PFSK-1 (cell line): ENCODE results near the gene HOXC10.

Experiments
- FOXP2 ChIP-seq: optimal IDR thresholded peaks from 2 replicates; pipeline ENCODE3; 2011; ENCODE audit warnings: borderline replicate concordance, control low read depth, inconsistent platforms; ENCODE audit not compliant: insufficient read depth; ENCODE audit errors: extremely low read length, extremely low read depth
- POLR2AphosphoS5 ChIP-seq: IDR thresholded peaks from 2 replicates; pipeline ENCODE4 v1.6.1; 2012; ENCODE audit warnings: low read depth, mild to moderate bottlenecking, control low read depth, low read length, moderate library complexity
- SIN3A ChIP-seq: IDR thresholded peaks from 2 replicates; pipeline ENCODE4 v1.6.1; 2012; ENCODE audit warnings: mild to moderate bottlenecking, low read length, moderate library complexity, borderline replicate concordance; ENCODE audit not compliant: insufficient read depth
- TAF1 ChIP-seq: IDR thresholded peaks from 2 replicates; pipeline ENCODE4 v1.6.1; 2012; ENCODE audit warnings: low read length, control low read depth, borderline replicate concordance; ENCODE audit not compliant: insufficient read depth
- TF ChIP-seq, protein P1 (sequence below), 2 experiments: IDR thresholded peaks; 2 replicates each; pipeline versions ENCODE4 v1.6.1 to v1.8.0; 2011 to 2012; ENCODE audit warnings: low read depth in 2 of 2, low read length in 2 of 2, control low read depth in 1 of 2, inconsistent platforms in 1 of 2, mild to moderate bottlenecking in 1 of 2, moderate library complexity in 1 of 2; ENCODE audit not compliant: insufficient read depth in 1 of 2

Gene HOXC10

DNA sequence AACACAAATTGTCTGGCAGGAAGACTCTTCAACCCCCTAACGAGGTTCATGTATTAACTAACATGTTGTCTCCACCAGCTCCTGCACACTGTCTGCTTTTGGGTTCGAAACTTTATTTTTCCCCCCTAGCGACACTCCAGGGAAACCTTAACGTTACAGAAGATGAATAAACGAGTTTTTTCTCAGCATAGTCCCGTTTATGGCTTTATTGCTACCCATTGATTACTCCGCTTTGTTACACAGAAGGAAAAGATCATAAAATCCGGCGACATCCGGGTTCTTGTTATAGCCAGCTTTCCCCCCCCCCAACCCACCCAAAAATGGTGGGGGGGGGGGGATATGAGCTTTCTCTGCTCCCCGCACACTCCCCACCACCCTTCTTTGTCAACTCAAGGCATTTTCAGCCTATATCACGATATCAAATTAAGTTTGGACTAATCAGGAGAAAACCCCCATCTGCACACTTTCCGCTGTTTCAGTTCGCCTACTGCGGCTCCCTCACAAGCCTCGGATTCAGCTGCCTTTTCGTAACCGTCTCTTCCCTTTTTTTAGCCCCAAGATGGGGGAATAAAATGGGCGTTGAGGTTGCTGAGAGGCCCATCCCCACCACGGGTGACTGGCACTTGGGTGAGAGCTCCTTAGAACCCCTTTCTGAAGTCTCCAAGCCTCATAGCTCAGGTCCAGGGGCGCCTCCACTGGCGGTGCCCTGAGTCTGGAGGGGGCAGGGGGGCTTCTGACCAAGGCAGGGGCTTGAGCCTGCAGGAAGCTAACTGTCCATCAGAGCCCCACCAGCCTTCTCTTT, 41.9 kb downstream of the HOXC10 start:
- TF ChIP-seq TAF1: no peak

DNA sequence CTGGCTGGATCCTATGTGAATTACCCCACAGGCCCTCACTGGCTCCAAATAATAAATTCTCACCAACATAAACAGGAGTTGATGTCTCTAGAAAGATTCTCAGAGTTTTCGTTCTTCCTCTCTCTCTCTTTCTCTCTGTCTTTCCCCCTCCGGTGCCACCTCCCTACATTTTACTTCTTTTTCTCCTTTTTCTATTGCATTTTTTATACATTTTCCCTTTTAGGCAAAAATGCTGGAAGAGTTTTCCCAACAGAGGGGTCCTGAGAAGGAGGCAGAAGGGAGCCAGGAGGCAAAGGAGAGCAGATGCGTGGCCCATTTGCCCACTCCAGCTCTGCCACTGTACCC, 42.5 kb downstream of the HOXC10 start:
- TF ChIP-seq TAF1 (no peak), SIN3A (no peak), POLR2AphosphoS5 (no peak), FOXP2 (no peak)
- TF ChIP-seq, protein P1, sequence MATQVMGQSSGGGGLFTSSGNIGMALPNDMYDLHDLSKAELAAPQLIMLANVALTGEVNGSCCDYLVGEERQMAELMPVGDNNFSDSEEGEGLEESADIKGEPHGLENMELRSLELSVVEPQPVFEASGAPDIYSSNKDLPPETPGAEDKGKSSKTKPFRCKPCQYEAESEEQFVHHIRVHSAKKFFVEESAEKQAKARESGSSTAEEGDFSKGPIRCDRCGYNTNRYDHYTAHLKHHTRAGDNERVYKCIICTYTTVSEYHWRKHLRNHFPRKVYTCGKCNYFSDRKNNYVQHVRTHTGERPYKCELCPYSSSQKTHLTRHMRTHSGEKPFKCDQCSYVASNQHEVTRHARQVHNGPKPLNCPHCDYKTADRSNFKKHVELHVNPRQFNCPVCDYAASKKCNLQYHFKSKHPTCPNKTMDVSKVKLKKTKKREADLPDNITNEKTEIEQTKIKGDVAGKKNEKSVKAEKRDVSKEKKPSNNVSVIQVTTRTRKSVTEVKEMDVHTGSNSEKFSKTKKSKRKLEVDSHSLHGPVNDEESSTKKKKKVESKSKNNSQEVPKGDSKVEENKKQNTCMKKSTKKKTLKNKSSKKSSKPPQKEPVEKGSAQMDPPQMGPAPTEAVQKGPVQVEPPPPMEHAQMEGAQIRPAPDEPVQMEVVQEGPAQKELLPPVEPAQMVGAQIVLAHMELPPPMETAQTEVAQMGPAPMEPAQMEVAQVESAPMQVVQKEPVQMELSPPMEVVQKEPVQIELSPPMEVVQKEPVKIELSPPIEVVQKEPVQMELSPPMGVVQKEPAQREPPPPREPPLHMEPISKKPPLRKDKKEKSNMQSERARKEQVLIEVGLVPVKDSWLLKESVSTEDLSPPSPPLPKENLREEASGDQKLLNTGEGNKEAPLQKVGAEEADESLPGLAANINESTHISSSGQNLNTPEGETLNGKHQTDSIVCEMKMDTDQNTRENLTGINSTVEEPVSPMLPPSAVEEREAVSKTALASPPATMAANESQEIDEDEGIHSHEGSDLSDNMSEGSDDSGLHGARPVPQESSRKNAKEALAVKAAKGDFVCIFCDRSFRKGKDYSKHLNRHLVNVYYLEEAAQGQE (IDR thresholded peaks at IDR 0.05; ENCODE audit: insufficient read depth in 1 of 2, low read depth in 2 of 2, low read length in 2 of 2): no peak

DNA sequence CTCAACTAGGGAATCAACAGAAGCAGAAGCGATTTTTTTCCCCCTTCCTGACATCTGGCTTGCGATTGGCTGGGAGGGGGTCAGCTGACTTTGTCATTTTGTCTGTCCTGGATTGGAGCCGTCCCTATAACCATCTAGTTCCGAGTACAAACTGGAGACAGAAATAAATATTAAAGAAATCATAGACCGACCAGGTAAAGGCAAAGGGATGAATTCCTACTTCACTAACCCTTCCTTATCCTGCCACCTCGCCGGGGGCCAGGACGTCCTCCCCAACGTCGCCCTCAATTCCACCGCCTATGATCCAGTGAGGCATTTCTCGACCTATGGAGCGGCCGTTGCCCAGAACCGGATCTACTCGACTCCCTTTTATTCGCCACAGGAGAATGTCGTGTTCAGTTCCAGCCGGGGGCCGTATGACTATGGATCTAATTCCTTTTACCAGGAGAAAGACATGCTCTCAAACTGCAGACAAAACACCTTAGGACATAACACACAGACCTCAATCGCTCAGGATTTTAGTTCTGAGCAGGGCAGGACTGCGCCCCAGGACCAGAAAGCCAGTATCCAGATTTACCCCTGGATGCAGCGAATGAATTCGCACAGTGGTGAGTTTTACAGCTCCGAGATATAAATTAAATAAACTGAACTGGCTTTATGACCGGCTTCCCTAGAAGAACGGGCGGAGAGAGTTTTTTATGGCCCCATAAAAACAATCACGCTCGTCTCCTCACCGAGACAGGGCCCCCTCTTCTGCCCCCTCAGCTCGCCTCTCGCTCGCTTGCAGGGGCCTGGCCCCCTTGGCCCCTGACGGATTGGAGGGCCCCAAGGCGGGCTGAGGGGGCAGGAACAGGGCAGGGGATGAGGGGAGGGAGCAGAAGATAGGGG, 43.6 kb downstream of the HOXC10 start, which contains the start of gene HOXC6:
TSS of gene HOXC6 (plus strand) at position 127 of the 888 bp plus-strand sequence. CDS start at position 209, 82 bp downstream.
- TF ChIP-seq SIN3A (no peak), TAF1 (no peak), FOXP2 (no peak), POLR2AphosphoS5 (no peak)
- TF ChIP-seq, protein P1 (IDR thresholded peaks at IDR 0.05; ENCODE audit: insufficient read depth in 1 of 2, low read depth in 2 of 2, low read length in 2 of 2): no peak

DNA sequence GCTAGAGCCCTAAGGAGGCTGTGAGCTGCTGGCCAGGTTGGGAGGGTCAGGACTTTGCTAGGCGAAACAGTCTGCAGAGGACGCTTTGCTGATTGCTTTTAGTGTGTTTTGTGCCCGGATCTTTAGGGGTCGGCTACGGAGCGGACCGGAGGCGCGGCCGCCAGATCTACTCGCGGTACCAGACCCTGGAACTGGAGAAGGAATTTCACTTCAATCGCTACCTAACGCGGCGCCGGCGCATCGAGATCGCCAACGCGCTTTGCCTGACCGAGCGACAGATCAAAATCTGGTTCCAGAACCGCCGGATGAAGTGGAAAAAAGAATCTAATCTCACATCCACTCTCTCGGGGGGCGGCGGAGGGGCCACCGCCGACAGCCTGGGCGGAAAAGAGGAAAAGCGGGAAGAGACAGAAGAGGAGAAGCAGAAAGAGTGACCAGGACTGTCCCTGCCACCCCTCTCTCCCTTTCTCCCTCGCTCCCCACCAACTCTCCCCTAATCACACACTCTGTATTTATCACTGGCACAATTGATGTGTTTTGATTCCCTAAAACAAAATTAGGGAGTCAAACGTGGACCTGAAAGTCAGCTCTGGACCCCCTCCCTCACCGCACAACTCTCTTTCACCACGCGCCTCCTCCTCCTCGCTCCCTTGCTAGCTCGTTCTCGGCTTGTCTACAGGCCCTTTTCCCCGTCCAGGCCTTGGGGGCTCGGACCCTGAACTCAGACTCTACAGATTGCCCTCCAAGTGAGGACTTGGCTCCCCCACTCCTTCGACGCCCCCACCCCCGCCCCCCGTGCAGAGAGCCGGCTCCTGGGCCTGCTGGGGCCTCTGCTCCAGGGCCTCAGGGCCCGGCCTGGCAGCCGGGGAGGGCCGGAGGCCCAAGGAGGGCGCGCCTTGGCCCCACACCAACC, 44.8 kb downstream of the HOXC10 start:
- TF ChIP-seq TAF1: no peak
- TF ChIP-seq, protein P1 (IDR thresholded peaks at IDR 0.05; ENCODE audit: insufficient read depth in 1 of 2, low read depth in 2 of 2, low read length in 2 of 2): no peak
- no peak for TF ChIP-seq SIN3A

DNA sequence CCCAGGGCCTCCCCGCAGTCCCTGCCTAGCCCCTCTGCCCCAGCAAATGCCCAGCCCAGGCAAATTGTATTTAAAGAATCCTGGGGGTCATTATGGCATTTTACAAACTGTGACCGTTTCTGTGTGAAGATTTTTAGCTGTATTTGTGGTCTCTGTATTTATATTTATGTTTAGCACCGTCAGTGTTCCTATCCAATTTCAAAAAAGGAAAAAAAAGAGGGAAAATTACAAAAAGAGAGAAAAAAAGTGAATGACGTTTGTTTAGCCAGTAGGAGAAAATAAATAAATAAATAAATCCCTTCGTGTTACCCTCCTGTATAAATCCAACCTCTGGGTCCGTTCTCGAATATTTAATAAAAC, 45.5 kb downstream of the HOXC10 start:
- TF ChIP-seq FOXP2 (no peak), TAF1 (no peak), POLR2AphosphoS5 (no peak), SIN3A (no peak)
- TF ChIP-seq, protein P1 (IDR thresholded peaks at IDR 0.05; ENCODE audit: insufficient read depth in 1 of 2, low read depth in 2 of 2, low read length in 2 of 2): no peak
